OCI-LY3 (cell line): ENCODE results near the gene NHS.

Source experiments
- EZH2phosphoT487 ChIP-seq: fragments of 200-600 bp; shearing (Covaris generic); IDR thresholded peaks from 2 replicates; pipeline ENCODE4 v1.6.1; 2018; ENCODE audit warnings: antibody characterized with exemption, mixed run types, low read depth
- TF ChIP-seq, protein P1 (sequence below): fragments of 200-600, 300-600 bp; sonication (generic); IDR thresholded peaks from 2 replicates; pipeline ENCODE4 v1.5.1; 2014; ENCODE audit warnings: antibody characterized with exemption, low read length, low read depth

DNA sequence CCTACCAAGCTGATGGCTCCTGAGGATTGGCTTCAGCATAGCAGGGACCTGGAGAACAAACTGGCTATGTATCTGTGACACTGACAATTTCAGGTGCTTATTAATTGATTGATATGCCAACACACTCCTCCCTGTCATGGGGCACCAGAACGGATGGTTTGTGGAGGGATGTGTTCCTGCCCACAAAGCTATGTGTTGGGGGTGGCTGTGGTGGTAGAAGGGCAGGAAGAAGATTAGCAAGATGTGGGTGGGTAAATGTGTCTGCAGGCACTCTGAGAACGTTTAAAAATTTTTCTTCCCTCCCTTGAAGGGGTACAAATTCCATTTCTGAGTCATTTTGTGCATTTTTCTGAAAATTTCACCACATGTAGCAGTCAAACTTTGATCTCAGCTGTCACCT lies 307.3 kb downstream of the NHS start:
- TF ChIP-seq, protein P1, sequence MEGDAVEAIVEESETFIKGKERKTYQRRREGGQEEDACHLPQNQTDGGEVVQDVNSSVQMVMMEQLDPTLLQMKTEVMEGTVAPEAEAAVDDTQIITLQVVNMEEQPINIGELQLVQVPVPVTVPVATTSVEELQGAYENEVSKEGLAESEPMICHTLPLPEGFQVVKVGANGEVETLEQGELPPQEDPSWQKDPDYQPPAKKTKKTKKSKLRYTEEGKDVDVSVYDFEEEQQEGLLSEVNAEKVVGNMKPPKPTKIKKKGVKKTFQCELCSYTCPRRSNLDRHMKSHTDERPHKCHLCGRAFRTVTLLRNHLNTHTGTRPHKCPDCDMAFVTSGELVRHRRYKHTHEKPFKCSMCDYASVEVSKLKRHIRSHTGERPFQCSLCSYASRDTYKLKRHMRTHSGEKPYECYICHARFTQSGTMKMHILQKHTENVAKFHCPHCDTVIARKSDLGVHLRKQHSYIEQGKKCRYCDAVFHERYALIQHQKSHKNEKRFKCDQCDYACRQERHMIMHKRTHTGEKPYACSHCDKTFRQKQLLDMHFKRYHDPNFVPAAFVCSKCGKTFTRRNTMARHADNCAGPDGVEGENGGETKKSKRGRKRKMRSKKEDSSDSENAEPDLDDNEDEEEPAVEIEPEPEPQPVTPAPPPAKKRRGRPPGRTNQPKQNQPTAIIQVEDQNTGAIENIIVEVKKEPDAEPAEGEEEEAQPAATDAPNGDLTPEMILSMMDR, result no peak
- TF ChIP-seq EZH2phosphoT487, result no peak
